HEK293 (cell line): Measurements from ENCODE around the gene RFNG.

Source experiments
- GFI1B ChIP-seq: fragments of 450-650 bp; formaldehyde crosslinking; IDR thresholded peaks from 2 replicates; pipeline ENCODE4 v1.5.1; 2016; ENCODE audit warnings: missing biosample characterization, missing genetic modification characterization
- GLI4 ChIP-seq: fragments of 450-650 bp; formaldehyde crosslinking; IDR thresholded peaks from 2 replicates; pipeline ENCODE4 v1.5.1; 2016; ENCODE audit warnings: missing biosample characterization, missing genetic modification characterization
- IKZF3 ChIP-seq: fragments of 450-650 bp; IDR thresholded peaks from 2 replicates; pipeline ENCODE4 v1.5.0; 2018; ENCODE audit warnings: missing biosample characterization, mild to moderate bottlenecking, missing genetic modification characterization, moderate library complexity
- KLF16 ChIP-seq: fragments of 450-650 bp; formaldehyde crosslinking; IDR thresholded peaks from 2 replicates; pipeline ENCODE4 v1.5.1; 2017; ENCODE audit warnings: missing biosample characterization, missing genetic modification characterization
- WT1 ChIP-seq: fragments of 450-650 bp; formaldehyde crosslinking; IDR thresholded peaks from 2 replicates; pipeline ENCODE4 v1.5.1; 2016; ENCODE audit warnings: missing biosample characterization, missing genetic modification characterization
- ZFHX2 ChIP-seq: fragments of 450-650 bp; formaldehyde crosslinking; conservative IDR thresholded peaks from 2 replicates; pipeline ENCODE4 v1.5.1; 2016; ENCODE audit warnings: missing biosample characterization, missing genetic modification characterization
- ZFP3 ChIP-seq: fragments of 450-650 bp; formaldehyde crosslinking; IDR thresholded peaks from 2 replicates; pipeline ENCODE4 v1.5.1; 2016; ENCODE audit warnings: low read depth, missing biosample characterization, missing genetic modification characterization
- ZNF121 ChIP-seq: fragments of 450-650 bp; formaldehyde crosslinking; IDR thresholded peaks from 2 replicates; pipeline ENCODE4 v1.5.1; 2016; ENCODE audit warnings: missing biosample characterization, missing genetic modification characterization
- ZNF202 ChIP-seq: fragments of 450-650 bp; formaldehyde crosslinking; IDR thresholded peaks from 2 replicates; pipeline ENCODE4 v1.5.1; 2016; ENCODE audit warnings: missing biosample characterization, missing genetic modification characterization, borderline replicate concordance
- ZNF311 ChIP-seq: fragments of 450-650 bp; formaldehyde crosslinking; IDR thresholded peaks from 2 replicates; pipeline ENCODE4 v1.5.1; 2017; ENCODE audit warnings: missing biosample characterization, missing genetic modification characterization, borderline replicate concordance
- ZNF37A ChIP-seq: fragments of 450-650 bp; IDR thresholded peaks from 2 replicates; pipeline ENCODE4 v1.5.1; 2018; ENCODE audit warnings: missing biosample characterization, missing genetic modification characterization
- ZNF514 ChIP-seq: fragments of 450-650 bp; formaldehyde crosslinking; IDR thresholded peaks from 2 replicates; pipeline ENCODE4 v1.5.1; 2016; ENCODE audit warnings: missing biosample characterization, missing genetic modification characterization
- ZNF654 ChIP-seq: fragments of 450-650 bp; formaldehyde crosslinking; IDR thresholded peaks from 2 replicates; pipeline ENCODE4 v1.5.1; 2016; ENCODE audit warnings: low read depth, missing biosample characterization, missing genetic modification characterization
- ZNF768 ChIP-seq: fragments of 450-650 bp; formaldehyde crosslinking; IDR thresholded peaks from 2 replicates; pipeline ENCODE4 v1.5.1; 2018; ENCODE audit warnings: missing biosample characterization, mild to moderate bottlenecking, missing genetic modification characterization
- ZNF776 ChIP-seq: fragments of 450-650 bp; formaldehyde crosslinking; IDR thresholded peaks from 2 replicates; pipeline ENCODE4 v1.5.0; 2017; ENCODE audit warnings: missing biosample characterization, missing genetic modification characterization, borderline replicate concordance
- ZNF785 ChIP-seq: fragments of 450-650 bp; formaldehyde crosslinking; IDR thresholded peaks from 2 replicates; pipeline ENCODE4 v1.5.1; 2016; ENCODE audit warnings: missing biosample characterization, missing genetic modification characterization
- ZSCAN16 ChIP-seq: fragments of 450-650 bp; formaldehyde crosslinking; IDR thresholded peaks from 2 replicates; pipeline ENCODE4 v1.5.1; 2016; ENCODE audit warnings: missing biosample characterization, missing genetic modification characterization
- ZSCAN23 ChIP-seq: fragments of 450-650 bp; formaldehyde crosslinking; IDR thresholded peaks from 2 replicates; pipeline ENCODE4 v1.5.1; 2016; ENCODE audit warnings: missing biosample characterization, missing genetic modification characterization
- ZSCAN30 ChIP-seq: fragments of 450-650 bp; IDR thresholded peaks from 2 replicates; pipeline ENCODE4 v1.5.1; 2018; ENCODE audit warnings: missing biosample characterization, mild to moderate bottlenecking, missing genetic modification characterization, moderate library complexity
- TF ChIP-seq, protein P1 (sequence below): fragments of 450-650 bp; formaldehyde crosslinking; IDR thresholded peaks from 2 replicates; pipeline ENCODE4 v1.5.1; 2016; ENCODE audit warnings: missing biosample characterization, missing genetic modification characterization, borderline replicate concordance
- TF ChIP-seq, protein P2 (sequence below): fragments of 450-650 bp; formaldehyde crosslinking; IDR thresholded peaks from 2 replicates; pipeline ENCODE4 v1.5.1; 2017; ENCODE audit warnings: missing biosample characterization, missing genetic modification characterization
- TF ChIP-seq, protein P3 (sequence below): fragments of 450-650 bp; formaldehyde crosslinking; IDR thresholded peaks from 2 replicates; pipeline ENCODE4 v1.5.1; 2016; ENCODE audit warnings: missing biosample characterization, missing genetic modification characterization
- TF ChIP-seq, protein P4 (sequence below): fragments of 450-650 bp; formaldehyde crosslinking; IDR thresholded peaks from 2 replicates; pipeline ENCODE4 v1.5.1; 2017; ENCODE audit warnings: missing biosample characterization, missing genetic modification characterization
- TF ChIP-seq, protein P5 (sequence below): fragments of 450-650 bp; formaldehyde crosslinking; IDR thresholded peaks from 2 replicates; pipeline ENCODE4 v1.5.1; 2016; ENCODE audit warnings: missing biosample characterization, missing genetic modification characterization, borderline replicate concordance

Gene RFNG

DNA sequence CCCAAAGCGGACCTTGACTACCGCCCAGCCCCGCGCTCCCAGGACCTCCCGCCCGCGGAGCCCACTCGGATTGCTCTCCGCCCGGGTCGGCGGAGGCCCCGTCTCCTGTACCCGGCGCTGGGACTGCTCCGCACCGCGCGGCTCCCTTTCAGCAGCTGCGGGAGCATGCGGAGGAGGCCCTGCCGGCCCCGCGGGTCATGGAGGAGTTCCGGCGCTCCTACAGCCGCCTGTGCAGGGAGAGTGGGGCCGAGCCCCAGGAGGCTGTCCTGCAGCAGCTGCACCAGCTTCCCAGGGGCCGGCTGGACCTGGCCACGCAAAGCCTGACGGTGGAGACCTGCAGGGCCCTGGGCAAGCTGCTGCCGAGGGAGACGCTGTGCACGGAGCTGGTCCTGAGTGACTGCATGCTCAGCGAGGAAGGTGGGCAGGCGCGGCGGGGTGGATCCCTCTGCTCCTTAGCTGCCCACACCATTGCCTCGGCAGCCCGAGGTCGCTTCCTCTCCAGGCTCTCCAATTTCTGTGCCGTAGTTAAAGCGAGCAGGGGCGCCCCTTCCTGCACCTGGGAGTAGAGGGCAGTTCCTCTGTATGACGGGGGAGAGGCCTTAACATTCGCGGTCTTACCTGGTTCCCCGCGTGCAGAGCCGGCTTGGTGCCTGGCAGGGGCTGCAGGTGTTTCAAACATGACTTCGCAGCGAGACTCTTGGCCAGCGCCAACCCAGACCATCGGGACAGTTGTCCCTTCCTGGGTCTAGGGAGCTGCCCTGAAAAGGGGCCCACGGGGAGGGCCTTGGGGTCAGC is 28.0 kb downstream of the RFNG start (continued):
- TF ChIP-seq ZNF776 (tag by site-specific recombination) (no peak), GFI1B (tag by site-specific recombination) (no peak), ZNF121 (no peak), IKZF3 (tag by site-specific recombination) (no peak), ZNF37A (tag by site-specific recombination) (no peak), ZSCAN16 (no peak), ZFP3 (no peak), KLF16 (tag by site-specific recombination) (peak; percentile 34; the same call in 1 of the 2 replicates), ZFHX2 (tag by site-specific recombination) (peak; percentile 65), ZNF514 (no peak), ZNF202 (tag by site-specific recombination) (no peak), ZNF785 (tag by site-specific recombination) (no peak), ZNF768 (tag by site-specific recombination) (no peak), WT1 (tag by site-specific recombination) (no peak; the same call in 1 of the 2 replicates), ZSCAN30 (tag by site-specific recombination) (no peak), GLI4 (tag by site-specific recombination) (no peak), ZNF654 (tag by site-specific recombination) (no peak), ZNF311 (tag by site-specific recombination) (no peak), ZSCAN23 (no peak)
- TF ChIP-seq, protein P1, sequence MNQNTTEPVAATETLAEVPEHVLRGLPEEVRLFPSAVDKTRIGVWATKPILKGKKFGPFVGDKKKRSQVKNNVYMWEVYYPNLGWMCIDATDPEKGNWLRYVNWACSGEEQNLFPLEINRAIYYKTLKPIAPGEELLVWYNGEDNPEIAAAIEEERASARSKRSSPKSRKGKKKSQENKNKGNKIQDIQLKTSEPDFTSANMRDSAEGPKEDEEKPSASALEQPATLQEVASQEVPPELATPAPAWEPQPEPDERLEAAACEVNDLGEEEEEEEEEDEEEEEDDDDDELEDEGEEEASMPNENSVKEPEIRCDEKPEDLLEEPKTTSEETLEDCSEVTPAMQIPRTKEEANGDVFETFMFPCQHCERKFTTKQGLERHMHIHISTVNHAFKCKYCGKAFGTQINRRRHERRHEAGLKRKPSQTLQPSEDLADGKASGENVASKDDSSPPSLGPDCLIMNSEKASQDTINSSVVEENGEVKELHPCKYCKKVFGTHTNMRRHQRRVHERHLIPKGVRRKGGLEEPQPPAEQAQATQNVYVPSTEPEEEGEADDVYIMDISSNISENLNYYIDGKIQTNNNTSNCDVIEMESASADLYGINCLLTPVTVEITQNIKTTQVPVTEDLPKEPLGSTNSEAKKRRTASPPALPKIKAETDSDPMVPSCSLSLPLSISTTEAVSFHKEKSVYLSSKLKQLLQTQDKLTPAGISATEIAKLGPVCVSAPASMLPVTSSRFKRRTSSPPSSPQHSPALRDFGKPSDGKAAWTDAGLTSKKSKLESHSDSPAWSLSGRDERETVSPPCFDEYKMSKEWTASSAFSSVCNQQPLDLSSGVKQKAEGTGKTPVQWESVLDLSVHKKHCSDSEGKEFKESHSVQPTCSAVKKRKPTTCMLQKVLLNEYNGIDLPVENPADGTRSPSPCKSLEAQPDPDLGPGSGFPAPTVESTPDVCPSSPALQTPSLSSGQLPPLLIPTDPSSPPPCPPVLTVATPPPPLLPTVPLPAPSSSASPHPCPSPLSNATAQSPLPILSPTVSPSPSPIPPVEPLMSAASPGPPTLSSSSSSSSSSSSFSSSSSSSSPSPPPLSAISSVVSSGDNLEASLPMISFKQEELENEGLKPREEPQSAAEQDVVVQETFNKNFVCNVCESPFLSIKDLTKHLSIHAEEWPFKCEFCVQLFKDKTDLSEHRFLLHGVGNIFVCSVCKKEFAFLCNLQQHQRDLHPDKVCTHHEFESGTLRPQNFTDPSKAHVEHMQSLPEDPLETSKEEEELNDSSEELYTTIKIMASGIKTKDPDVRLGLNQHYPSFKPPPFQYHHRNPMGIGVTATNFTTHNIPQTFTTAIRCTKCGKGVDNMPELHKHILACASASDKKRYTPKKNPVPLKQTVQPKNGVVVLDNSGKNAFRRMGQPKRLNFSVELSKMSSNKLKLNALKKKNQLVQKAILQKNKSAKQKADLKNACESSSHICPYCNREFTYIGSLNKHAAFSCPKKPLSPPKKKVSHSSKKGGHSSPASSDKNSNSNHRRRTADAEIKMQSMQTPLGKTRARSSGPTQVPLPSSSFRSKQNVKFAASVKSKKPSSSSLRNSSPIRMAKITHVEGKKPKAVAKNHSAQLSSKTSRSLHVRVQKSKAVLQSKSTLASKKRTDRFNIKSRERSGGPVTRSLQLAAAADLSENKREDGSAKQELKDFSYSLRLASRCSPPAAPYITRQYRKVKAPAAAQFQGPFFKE (tag by site-specific recombination) = no peak
- TF ChIP-seq, protein P2, sequence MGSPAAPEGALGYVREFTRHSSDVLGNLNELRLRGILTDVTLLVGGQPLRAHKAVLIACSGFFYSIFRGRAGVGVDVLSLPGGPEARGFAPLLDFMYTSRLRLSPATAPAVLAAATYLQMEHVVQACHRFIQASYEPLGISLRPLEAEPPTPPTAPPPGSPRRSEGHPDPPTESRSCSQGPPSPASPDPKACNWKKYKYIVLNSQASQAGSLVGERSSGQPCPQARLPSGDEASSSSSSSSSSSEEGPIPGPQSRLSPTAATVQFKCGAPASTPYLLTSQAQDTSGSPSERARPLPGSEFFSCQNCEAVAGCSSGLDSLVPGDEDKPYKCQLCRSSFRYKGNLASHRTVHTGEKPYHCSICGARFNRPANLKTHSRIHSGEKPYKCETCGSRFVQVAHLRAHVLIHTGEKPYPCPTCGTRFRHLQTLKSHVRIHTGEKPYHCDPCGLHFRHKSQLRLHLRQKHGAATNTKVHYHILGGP (tag by site-specific recombination) = no peak
- TF ChIP-seq, protein P3, sequence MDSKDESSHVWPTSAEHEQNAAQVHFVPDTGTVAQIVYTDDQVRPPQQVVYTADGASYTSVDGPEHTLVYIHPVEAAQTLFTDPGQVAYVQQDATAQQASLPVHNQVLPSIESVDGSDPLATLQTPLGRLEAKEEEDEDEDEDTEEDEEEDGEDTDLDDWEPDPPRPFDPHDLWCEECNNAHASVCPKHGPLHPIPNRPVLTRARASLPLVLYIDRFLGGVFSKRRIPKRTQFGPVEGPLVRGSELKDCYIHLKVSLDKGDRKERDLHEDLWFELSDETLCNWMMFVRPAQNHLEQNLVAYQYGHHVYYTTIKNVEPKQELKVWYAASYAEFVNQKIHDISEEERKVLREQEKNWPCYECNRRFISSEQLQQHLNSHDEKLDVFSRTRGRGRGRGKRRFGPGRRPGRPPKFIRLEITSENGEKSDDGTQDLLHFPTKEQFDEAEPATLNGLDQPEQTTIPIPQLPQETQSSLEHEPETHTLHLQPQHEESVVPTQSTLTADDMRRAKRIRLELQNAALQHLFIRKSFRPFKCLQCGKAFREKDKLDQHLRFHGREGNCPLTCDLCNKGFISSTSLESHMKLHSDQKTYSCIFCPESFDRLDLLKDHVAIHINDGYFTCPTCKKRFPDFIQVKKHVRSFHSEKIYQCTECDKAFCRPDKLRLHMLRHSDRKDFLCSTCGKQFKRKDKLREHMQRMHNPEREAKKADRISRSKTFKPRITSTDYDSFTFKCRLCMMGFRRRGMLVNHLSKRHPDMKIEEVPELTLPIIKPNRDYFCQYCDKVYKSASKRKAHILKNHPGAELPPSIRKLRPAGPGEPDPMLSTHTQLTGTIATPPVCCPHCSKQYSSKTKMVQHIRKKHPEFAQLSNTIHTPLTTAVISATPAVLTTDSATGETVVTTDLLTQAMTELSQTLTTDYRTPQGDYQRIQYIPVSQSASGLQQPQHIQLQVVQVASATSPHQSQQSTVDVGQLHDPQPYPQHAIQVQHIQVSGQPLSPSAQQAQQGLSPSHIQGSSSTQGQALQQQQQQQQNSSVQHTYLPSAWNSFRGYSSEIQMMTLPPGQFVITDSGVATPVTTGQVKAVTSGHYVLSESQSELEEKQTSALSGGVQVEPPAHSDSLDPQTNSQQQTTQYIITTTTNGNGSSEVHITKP (tag by site-specific recombination) = no peak
- TF ChIP-seq, protein P4, sequence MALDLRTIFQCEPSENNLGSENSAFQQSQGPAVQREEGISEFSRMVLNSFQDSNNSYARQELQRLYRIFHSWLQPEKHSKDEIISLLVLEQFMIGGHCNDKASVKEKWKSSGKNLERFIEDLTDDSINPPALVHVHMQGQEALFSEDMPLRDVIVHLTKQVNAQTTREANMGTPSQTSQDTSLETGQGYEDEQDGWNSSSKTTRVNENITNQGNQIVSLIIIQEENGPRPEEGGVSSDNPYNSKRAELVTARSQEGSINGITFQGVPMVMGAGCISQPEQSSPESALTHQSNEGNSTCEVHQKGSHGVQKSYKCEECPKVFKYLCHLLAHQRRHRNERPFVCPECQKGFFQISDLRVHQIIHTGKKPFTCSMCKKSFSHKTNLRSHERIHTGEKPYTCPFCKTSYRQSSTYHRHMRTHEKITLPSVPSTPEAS (tag by site-specific recombination) = no peak
- TF ChIP-seq, protein P5, sequence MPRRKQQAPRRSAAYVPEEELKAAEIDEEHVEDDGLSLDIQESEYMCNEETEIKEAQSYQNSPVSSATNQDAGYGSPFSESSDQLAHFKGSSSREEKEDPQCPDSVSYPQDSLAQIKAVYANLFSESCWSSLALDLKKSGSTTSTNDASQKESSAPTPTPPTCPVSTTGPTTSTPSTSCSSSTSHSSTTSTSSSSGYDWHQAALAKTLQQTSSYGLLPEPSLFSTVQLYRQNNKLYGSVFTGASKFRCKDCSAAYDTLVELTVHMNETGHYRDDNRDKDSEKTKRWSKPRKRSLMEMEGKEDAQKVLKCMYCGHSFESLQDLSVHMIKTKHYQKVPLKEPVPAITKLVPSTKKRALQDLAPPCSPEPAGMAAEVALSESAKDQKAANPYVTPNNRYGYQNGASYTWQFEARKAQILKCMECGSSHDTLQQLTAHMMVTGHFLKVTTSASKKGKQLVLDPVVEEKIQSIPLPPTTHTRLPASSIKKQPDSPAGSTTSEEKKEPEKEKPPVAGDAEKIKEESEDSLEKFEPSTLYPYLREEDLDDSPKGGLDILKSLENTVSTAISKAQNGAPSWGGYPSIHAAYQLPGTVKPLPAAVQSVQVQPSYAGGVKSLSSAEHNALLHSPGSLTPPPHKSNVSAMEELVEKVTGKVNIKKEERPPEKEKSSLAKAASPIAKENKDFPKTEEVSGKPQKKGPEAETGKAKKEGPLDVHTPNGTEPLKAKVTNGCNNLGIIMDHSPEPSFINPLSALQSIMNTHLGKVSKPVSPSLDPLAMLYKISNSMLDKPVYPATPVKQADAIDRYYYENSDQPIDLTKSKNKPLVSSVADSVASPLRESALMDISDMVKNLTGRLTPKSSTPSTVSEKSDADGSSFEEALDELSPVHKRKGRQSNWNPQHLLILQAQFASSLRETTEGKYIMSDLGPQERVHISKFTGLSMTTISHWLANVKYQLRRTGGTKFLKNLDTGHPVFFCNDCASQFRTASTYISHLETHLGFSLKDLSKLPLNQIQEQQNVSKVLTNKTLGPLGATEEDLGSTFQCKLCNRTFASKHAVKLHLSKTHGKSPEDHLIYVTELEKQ (tag by site-specific recombination) = no peak
